Gastrocnemius medialis (tissue), 4 donors: ENCODE measurements around the gene LAMA2. TPM values are rescaled to one million over a fixed set of nuclear protein-coding genes. Genes with fewer than 3 reads are reported as not detected.
A peak's percentile ranks its signal among the peaks of the same experiment; 100 is the strongest.

Experiments used
- ATAC-seq, 2 donors: fragments of 150-250 bp; one replicate each; pipeline ENCODE4 v1.9.1; 2016
- DNase-seq, 2 donors: peaks; one replicate each; pipeline ENCODE4 v3.0.0-alpha.2; 2019
- H3K27ac ChIP-seq, 4 donors: fragments of 200-600 bp; sonication (generic); 1 replicate in 1 of 4; 2 replicates in 3 of 4; pipeline ENCODE4 v1.5.1; 2016 to 2018; ENCODE audit warnings: mild to moderate bottlenecking in 2 of 4, moderate library complexity in 1 of 4
- H3K27me3 ChIP-seq, 3 donors: fragments of 200-600 bp; sonication (generic) in 2 of 3; 1 replicate in 1 of 3; 2 replicates in 2 of 3; pipeline versions ENCODE4 v1.5.1 to v1.6.0; 2016 to 2019; ENCODE audit warnings: mild to moderate bottlenecking in 1 of 3, moderate library complexity in 1 of 3
- H3K36me3 ChIP-seq, 2 donors: fragments of 200-600 bp; sonication (generic) in 1 of 2; one replicate each; pipeline ENCODE4 v1.5.1; 2017 to 2018
- H3K4me1 ChIP-seq, 2 donors: fragments of 200-600 bp; sonication (generic) in 1 of 2; one replicate each; pipeline ENCODE4 v1.5.1; 2016 to 2017; ENCODE audit warnings: mild to moderate bottlenecking in 2 of 2
- H3K4me3 ChIP-seq, 4 donors: fragments of 200-600 bp; sonication (generic) in 3 of 4; 1 replicate in 1 of 4; 2 replicates in 3 of 4; pipeline ENCODE4 v1.5.1; 2016 to 2019; ENCODE audit warnings: mild to moderate bottlenecking in 2 of 4
- H3K9me3 ChIP-seq, 3 donors: fragments of 200-600 bp; sonication (generic) in 2 of 3; 1 replicate in 1 of 3; 2 replicates in 2 of 3; pipeline ENCODE4 v1.5.1; 2016 to 2019
- POLR2A ChIP-seq, 2 donors: fragments of 450-650 bp; IDR thresholded peaks; one replicate each; pipeline ENCODE4 v1.6.1; 2017; ENCODE audit warnings: antibody characterized with exemption in 2 of 2, mild to moderate bottlenecking in 2 of 2, moderate library complexity in 2 of 2
- in situ Hi-C, 4 donors: fragments of 200-750 bp; cut with MboI; loops; one replicate each; pipeline versions ENCODE4 v1.15.0 to v1.8.0; 2017; ENCODE audit warnings: low sequenced_read_pairs in 4 of 4
- intact Hi-C: fragments of 100-400 bp; cut with DNase I; formaldehyde crosslinking; loops from one replicate; pipeline ENCODE4 v1.15.1; 2023; ENCODE audit warnings: low total_unique reads
- total RNA-seq, 4 donors: library from RNA; depleted of rRNA; stranded (reverse); fragments of >200 nt; gene quantifications; one replicate each; pipeline versions ENCODE4 v1.1.0 to v1.2.3, GENCODE V29; 2016
- TF ChIP-seq, protein P1 (sequence below), 5 experiments: fragments of 450-650 bp in 3 of 5; fragments of 200-600 bp in 2 of 5; sonication (generic) in 2 of 5; IDR thresholded peaks in 4 of 5; conservative IDR thresholded peaks in 1 of 5; 1 replicate in 4 of 5; 2 replicates in 1 of 5; pipeline ENCODE4 v1.5.1; 2016 to 2019; ENCODE audit warnings: antibody characterized with exemption in 5 of 5, mild to moderate bottlenecking in 3 of 5, moderate library complexity in 3 of 5

LAMA2 gene
- total RNA-seq, 4 donors from 2014 or later = 52.9 to 113 (median 71.3) TPM

DNA sequence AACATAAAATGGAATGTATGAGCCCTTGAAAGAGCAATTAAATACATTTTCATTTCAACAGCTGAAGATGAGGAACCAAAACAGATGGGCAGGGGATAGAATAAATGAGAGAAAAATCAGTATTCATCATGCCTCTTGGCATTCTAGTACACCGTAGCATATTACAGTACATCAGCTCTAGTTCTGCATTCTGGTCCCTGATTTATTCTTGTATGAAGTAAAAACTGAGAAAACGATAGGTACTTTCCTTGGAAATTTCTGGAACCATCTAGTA, 477.7 kb downstream of the LAMA2 start:
- TF ChIP-seq POLR2A (IDR thresholded peaks at IDR 0.05) = no peak
- no peaks in the 10 kb centered on the region for H3K4me1 ChIP-seq
- H3K4me3 ChIP-seq = no peak overlapping the region
- H3K36me3 ChIP-seq = no peaks in the 10 kb centered on the region
- H3K27ac ChIP-seq = no peak overlapping the region
- intact Hi-C loops (no loop called here), in situ Hi-C loops (no loop called here)
- DNase-seq (no peak), ATAC-seq (no peak)
- no peaks in the 10 kb centered on the region for H3K9me3 ChIP-seq
- H3K27me3 ChIP-seq = no peaks in the 10 kb centered on the region

DNA sequence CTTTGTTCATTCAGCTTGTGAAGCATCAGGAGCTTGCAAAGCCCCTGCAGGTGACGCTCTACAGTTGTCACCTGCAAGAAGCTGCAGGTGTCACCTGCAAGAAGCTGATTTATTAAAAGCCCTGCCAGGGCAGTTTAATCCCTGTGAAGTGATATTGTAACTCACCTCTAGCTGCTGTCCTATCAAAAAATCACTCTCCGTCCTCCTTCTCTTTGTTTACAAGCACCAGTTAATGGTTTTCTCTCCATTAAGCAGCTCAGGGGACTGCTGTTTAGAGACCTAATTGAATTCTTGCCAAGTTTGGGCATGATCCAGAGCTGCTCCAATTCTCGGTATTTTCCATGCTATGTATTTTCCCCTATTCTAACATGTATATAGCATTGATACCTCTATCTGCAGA, 481.1 kb downstream of the LAMA2 start:
- Histone ChIP-seq H3K27me3 (no peaks in the 10 kb centered on the region), H3K9me3 (no peaks in the 10 kb centered on the region), H3K4me1 (no peaks in the 10 kb centered on the region), H3K4me3 (no peak overlapping the region), H3K27ac (no peak overlapping the region), H3K36me3 (peaks cover 0 to 8% of the 10 kb centered on the region in 2 donors)
- ATAC-seq = no peak
- TF ChIP-seq, protein P1, sequence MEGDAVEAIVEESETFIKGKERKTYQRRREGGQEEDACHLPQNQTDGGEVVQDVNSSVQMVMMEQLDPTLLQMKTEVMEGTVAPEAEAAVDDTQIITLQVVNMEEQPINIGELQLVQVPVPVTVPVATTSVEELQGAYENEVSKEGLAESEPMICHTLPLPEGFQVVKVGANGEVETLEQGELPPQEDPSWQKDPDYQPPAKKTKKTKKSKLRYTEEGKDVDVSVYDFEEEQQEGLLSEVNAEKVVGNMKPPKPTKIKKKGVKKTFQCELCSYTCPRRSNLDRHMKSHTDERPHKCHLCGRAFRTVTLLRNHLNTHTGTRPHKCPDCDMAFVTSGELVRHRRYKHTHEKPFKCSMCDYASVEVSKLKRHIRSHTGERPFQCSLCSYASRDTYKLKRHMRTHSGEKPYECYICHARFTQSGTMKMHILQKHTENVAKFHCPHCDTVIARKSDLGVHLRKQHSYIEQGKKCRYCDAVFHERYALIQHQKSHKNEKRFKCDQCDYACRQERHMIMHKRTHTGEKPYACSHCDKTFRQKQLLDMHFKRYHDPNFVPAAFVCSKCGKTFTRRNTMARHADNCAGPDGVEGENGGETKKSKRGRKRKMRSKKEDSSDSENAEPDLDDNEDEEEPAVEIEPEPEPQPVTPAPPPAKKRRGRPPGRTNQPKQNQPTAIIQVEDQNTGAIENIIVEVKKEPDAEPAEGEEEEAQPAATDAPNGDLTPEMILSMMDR (IDR thresholded peaks at IDR 0.05 in 4 of 5, conservative IDR thresholded peaks at IDR 0.05 in 1 of 5) = no peak
- no peak for TF ChIP-seq POLR2A (IDR thresholded peaks at IDR 0.05)
- in situ Hi-C loops = no loop called here
- no peak for DNase-seq
- intact Hi-C loops = no loop called here

DNA sequence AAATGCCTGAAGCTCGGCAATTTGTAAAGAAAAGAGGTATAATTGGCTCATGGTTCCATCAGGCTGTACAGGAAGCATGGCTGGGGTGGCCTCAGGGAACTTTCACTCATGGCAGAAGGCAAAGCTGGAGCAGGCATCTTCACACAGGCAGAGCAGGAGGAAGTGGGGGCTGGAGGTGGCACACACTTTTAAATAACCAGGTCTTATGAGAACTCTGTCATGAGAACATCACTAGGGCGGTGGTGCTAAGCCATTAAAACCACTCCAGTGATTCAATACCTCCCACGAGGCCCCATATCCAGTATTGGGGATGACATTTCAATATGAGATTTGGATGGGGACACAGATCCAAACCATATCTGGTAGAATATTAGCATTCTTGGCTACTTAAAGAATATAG, 481.8 kb downstream of the LAMA2 start:
- no peaks in the 10 kb centered on the region for H3K4me1 ChIP-seq
- TF ChIP-seq POLR2A (IDR thresholded peaks at IDR 0.05) = no peak
- intact Hi-C loops = no loop called here
- no peaks in the 10 kb centered on the region for H3K9me3 ChIP-seq
- no peaks in the 10 kb centered on the region for H3K27me3 ChIP-seq
- no peak for DNase-seq
- in situ Hi-C loops = no loop called here
- no peak overlapping the region for H3K4me3 ChIP-seq
- H3K36me3 ChIP-seq = peaks cover 0 to 8% of the 10 kb centered on the region in 2 donors
- no peak overlapping the region for H3K27ac ChIP-seq
- no peak for ATAC-seq

DNA sequence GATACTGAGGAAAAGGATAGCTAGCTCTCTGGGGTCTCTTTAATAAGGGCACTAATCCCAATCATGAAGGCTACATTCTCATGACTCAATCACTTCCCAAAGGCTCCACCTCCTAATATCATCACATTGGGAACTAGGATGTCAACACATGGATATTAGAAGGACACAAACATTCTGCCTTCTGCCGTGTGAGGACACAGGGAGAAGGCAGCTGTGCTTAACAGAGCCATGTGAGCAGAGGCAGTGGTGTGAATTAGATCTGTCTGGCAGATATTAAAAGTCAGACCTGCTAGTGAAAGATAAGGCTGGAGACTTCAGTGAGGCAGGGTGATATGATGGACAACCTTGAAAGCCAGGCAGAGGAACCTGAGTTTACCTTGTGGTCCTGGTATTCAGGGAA, 485.1 kb downstream of the LAMA2 start:
- ATAC-seq (peak; percentile 42 to 46), DNase-seq (no peak)
- H3K27ac ChIP-seq = no peak overlapping the region
- H3K4me1 ChIP-seq = peaks cover 0 to 4% of the 10 kb centered on the region in 2 donors
- in situ Hi-C loops (no loop called here), intact Hi-C loops (no loop called here)
- no peaks in the 10 kb centered on the region for H3K9me3 ChIP-seq
- peaks cover 0 to 8% of the 10 kb centered on the region in 2 donors for H3K36me3 ChIP-seq
- H3K4me3 ChIP-seq = no peak overlapping the region
- TF ChIP-seq, protein P1 (IDR thresholded peaks at IDR 0.05 in 4 of 5, conservative IDR thresholded peaks at IDR 0.05 in 1 of 5) = no peak
- TF ChIP-seq POLR2A (IDR thresholded peaks at IDR 0.05) = no peak
- H3K27me3 ChIP-seq = no peaks in the 10 kb centered on the region

DNA sequence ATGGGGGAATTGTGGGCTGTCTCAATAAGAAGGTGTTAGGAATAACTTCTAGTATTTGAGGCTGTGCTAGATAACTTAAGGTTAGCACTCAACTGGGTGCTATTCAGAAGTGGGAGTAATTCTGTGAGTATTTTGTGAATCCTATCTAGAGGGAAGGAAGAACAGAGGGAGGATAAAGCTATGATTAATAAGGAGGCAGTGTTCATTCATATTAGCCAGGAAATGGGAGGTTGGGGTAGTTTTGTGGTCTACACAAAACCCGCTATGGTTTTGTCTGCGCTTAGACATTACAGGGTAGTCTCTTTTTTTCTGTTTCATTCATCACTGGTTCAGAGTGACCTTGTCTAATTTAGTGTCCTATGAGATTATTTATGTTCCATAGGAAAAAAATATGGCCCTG, 486.0 kb downstream of the LAMA2 start:
- H3K9me3 ChIP-seq = no peaks in the 10 kb centered on the region
- intact Hi-C loops (no loop called here), in situ Hi-C loops (no loop called here)
- peaks cover 0 to 4% of the 10 kb centered on the region in 2 donors for H3K4me1 ChIP-seq
- no peak overlapping the region for H3K4me3 ChIP-seq
- TF ChIP-seq, protein P1 (IDR thresholded peaks at IDR 0.05 in 4 of 5, conservative IDR thresholded peaks at IDR 0.05 in 1 of 5) = no peak
- TF ChIP-seq POLR2A (IDR thresholded peaks at IDR 0.05) = no peak
- ATAC-seq (no peak), DNase-seq (no peak)
- no peaks in the 10 kb centered on the region for H3K27me3 ChIP-seq
- H3K27ac ChIP-seq = no peak overlapping the region
- H3K36me3 ChIP-seq = peaks cover 0 to 8% of the 10 kb centered on the region in 2 donors

DNA sequence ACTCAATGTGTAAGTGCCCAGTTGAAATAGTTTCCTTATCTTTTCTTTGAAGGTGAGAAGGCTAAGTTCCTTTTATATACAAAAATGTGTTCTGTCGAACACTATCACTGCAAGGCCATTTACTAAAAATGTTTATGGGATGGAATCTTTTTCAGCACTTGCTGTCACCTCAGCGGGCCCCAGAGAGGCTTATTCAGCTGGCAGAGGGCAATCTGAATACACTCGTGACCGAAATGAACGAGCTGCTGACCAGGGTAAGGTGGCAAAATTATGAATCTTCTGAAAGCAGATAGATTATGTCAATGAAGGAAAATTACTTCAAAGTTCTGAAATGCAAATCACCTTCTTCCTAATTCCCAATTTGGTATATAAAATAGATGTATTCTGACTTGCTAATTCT, 486.8 kb downstream of the LAMA2 start:
- in situ Hi-C loops (no loop called here), intact Hi-C loops (loop anchor here (5.0 kb wide), 1 partner anchor 642 kb away; no protein-coding TSS in a partner anchor)
- Histone ChIP-seq H3K9me3 (no peaks in the 10 kb centered on the region), H3K27me3 (no peaks in the 10 kb centered on the region), H3K27ac (no peak overlapping the region), H3K36me3 (peaks cover 0 to 8% of the 10 kb centered on the region in 2 donors), H3K4me1 (peaks cover 0 to 4% of the 10 kb centered on the region in 2 donors), H3K4me3 (no peak overlapping the region)
- ATAC-seq (no peak), DNase-seq (no peak)
- no peak for TF ChIP-seq POLR2A (IDR thresholded peaks at IDR 0.05)
- TF ChIP-seq, protein P1 (IDR thresholded peaks at IDR 0.05 in 4 of 5, conservative IDR thresholded peaks at IDR 0.05 in 1 of 5) = no peak
